NT2/D1 (cell line): ENCODE measurements around the gene HSPA1A.

ENCODE experiments used
- SUZ12 ChIP-seq: IDR thresholded peaks from 2 replicates; pipeline ENCODE4 v1.6.1; 2011; ENCODE audit not compliant: insufficient read length, insufficient read depth; ENCODE audit errors: extremely low read depth
- YY1 ChIP-seq: IDR thresholded peaks from 2 replicates; pipeline ENCODE4 v1.6.1; 2011; ENCODE audit not compliant: insufficient read length, insufficient read depth
- ZNF274 ChIP-seq: IDR thresholded peaks from 2 replicates; pipeline ENCODE4 v1.6.1; 2011; ENCODE audit warnings: mild to moderate bottlenecking, low read depth, low read length

- TF ChIP-seq SUZ12 (no peak), ZNF274 (no peak), YY1 (no peak)
Observed at GRCh38 chr6:31805939-31806469, 9.3 kb upstream of the HSPA1A start.
